K562 (cell line): ENCODE results near the gene GPATCH2L. TPM values are rescaled to one million over a fixed set of nuclear protein-coding genes. Genes with fewer than 3 reads are reported as not detected.

Experiments used
- BRF2 ChIP-seq: IDR thresholded peaks from 3 replicates; pipeline ENCODE4 v1.6.1; 2011; ENCODE audit warnings: borderline replicate concordance, mild to moderate bottlenecking; ENCODE audit not compliant: insufficient read length, insufficient read depth
- DACH1 ChIP-seq: fragments of 450-650 bp; IDR thresholded peaks from 2 replicates; pipeline ENCODE4 v1.6.1; 2018; ENCODE audit not compliant: partially characterized antibody
- KLF1 ChIP-seq: fragments of 450-650 bp; IDR thresholded peaks from 2 replicates; pipeline ENCODE4 v1.6.1; 2016; ENCODE audit warnings: missing genetic modification characterization, missing compliant biosample characterization
- PBX2 ChIP-seq, 2 experiments: IDR thresholded peaks in 1 of 2; conservative IDR thresholded peaks in 1 of 2; 2 replicates each; pipeline ENCODE4 v1.6.1; 2016; ENCODE audit warnings: low read depth in 2 of 2, mild to moderate bottlenecking in 1 of 2, missing compliant biosample characterization in 1 of 2, missing genetic modification characterization in 1 of 2, moderate library complexity in 1 of 2
- PML ChIP-seq: IDR thresholded peaks from 2 replicates; pipeline ENCODE4 v1.6.1; 2012; ENCODE audit warnings: low read length, inconsistent platforms
- TARDBP ChIP-seq: fragments of 450-650 bp; IDR thresholded peaks from 2 replicates; pipeline ENCODE4 v1.6.1; 2016
- TEAD2 ChIP-seq: fragments of 450-650 bp; IDR thresholded peaks from 2 replicates; pipeline ENCODE4 v1.6.1; 2016; ENCODE audit warnings: missing genetic modification characterization, control low read depth, missing compliant biosample characterization
- ZNF780A ChIP-seq: fragments of 250-450 bp; sonication (Bioruptor Pico); IDR thresholded peaks from 2 replicates; pipeline ENCODE4 v1.5.0; 2021; ENCODE audit warnings: mild to moderate bottlenecking
- ZSCAN32 ChIP-seq: fragments of 450-650 bp; formaldehyde crosslinking; IDR thresholded peaks from 2 replicates; pipeline ENCODE4 v1.4.0; 2020; ENCODE audit warnings: mild to moderate bottlenecking, moderate library complexity
- polyA plus RNA-seq, 8 experiments: library from polyadenylated mRNA; depleted of rRNA in 4 of 8; stranded (reverse) in 5 of 8; unstranded in 3 of 8; fragments of >200 nt; fragmentation: Nextera tagmentation in 2 of 8; fragmentation: Illumina TruSeq in 1 of 8; extraction: Ambion mirVana in 2 of 8; extraction: Trizol in 1 of 8; gene quantifications; 2 replicates each; pipeline versions ENCODE4 v1.2.1 to v1.2.3, GENCODE V29; 2011 to 2014; ENCODE audit warnings: inconsistent platforms in 1 of 8, missing spikeins in 1 of 8
- total RNA-seq, 7 experiments: library from RNA; depleted of rRNA in 6 of 7; stranded (reverse); fragments of >200 nt in 6 of 7; fragmentation: Illumina TruSeq in 2 of 7; extraction: Trizol in 2 of 7; gene quantifications; 2 replicates each; pipeline versions ENCODE4 v1.2.1 to v1.2.3, GENCODE V29; 2011 to 2021; ENCODE audit warnings: low replicate concordance in 1 of 7
- TF ChIP-seq, protein P1 (sequence below): sonication (generic); formaldehyde crosslinking; IDR thresholded peaks from 2 replicates; pipeline ENCODE4 v1.8.1; 2022; ENCODE audit warnings: missing genetic modification reagents
- TF ChIP-seq, protein P2 (sequence below): fragments of 450-650 bp; IDR thresholded peaks from 2 replicates; pipeline ENCODE4 v1.6.1; 2016; ENCODE audit warnings: borderline replicate concordance
- TF ChIP-seq, protein P3 (sequence below), 2 experiments: fragments of 450-650 bp; IDR thresholded peaks; 2 replicates each; pipeline ENCODE4 v1.6.1; 2016

The GPATCH2L gene
- total and polyA plus RNA-seq, 9 of the 15 experiments (the other 6 are each of a cell fraction or from before 2014, with no cell fraction given): 13.1 to 39.6 (median 20.0) TPM

GRCh38 chr14:76257111-76257803 lies 105.5 kb downstream of the GPATCH2L start (continued):
- TF ChIP-seq, protein P1, sequence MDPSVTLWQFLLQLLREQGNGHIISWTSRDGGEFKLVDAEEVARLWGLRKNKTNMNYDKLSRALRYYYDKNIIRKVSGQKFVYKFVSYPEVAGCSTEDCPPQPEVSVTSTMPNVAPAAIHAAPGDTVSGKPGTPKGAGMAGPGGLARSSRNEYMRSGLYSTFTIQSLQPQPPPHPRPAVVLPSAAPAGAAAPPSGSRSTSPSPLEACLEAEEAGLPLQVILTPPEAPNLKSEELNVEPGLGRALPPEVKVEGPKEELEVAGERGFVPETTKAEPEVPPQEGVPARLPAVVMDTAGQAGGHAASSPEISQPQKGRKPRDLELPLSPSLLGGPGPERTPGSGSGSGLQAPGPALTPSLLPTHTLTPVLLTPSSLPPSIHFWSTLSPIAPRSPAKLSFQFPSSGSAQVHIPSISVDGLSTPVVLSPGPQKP (CRISPR knock-in tag): no peak
- TF ChIP-seq TARDBP (no peak), PML (peak; percentile 72; the same call in 1 of the 2 replicates), PBX2 (CRISPR knock-in tag; IDR thresholded peaks at IDR 0.05; ENCODE audit: low read depth) (no peak), PBX2 (tag; conservative IDR thresholded peaks at IDR 0.05; ENCODE audit: low read depth) (no peak), TEAD2 (no peak), BRF2 (no peak), DACH1 (peak; percentile 62), KLF1 (tag) (no peak), ZNF780A (CRISPR knock-in tag) (no peak), ZSCAN32 (CRISPR knock-in tag) (no peak)
- TF ChIP-seq, protein P2, sequence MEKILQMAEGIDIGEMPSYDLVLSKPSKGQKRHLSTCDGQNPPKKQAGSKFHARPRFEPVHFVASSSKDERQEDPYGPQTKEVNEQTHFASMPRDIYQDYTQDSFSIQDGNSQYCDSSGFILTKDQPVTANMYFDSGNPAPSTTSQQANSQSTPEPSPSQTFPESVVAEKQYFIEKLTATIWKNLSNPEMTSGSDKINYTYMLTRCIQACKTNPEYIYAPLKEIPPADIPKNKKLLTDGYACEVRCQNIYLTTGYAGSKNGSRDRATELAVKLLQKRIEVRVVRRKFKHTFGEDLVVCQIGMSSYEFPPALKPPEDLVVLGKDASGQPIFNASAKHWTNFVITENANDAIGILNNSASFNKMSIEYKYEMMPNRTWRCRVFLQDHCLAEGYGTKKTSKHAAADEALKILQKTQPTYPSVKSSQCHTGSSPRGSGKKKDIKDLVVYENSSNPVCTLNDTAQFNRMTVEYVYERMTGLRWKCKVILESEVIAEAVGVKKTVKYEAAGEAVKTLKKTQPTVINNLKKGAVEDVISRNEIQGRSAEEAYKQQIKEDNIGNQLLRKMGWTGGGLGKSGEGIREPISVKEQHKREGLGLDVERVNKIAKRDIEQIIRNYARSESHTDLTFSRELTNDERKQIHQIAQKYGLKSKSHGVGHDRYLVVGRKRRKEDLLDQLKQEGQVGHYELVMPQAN: peak; percentile 42; the same call in 1 of the 2 replicates
- TF ChIP-seq, protein P3, sequence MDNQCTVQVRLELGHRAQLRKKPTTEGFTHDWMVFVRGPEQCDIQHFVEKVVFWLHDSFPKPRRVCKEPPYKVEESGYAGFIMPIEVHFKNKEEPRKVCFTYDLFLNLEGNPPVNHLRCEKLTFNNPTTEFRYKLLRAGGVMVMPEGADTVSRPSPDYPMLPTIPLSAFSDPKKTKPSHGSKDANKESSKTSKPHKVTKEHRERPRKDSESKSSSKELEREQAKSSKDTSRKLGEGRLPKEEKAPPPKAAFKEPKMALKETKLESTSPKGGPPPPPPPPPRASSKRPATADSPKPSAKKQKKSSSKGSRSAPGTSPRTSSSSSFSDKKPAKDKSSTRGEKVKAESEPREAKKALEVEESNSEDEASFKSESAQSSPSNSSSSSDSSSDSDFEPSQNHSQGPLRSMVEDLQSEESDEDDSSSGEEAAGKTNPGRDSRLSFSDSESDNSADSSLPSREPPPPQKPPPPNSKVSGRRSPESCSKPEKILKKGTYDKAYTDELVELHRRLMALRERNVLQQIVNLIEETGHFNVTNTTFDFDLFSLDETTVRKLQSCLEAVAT (IDR thresholded peaks at IDR 0.05): peak in 1 of 2 experiments; percentile 8; a peak in 2 of 4 replicates
